Skeletal muscle tissue (tissue), 4 donors: Measurements from ENCODE around the gene GBE1. TPM values are rescaled to one million over a fixed set of nuclear protein-coding genes. Genes with fewer than 3 reads are reported as not detected.

Experiments
- H3K27ac ChIP-seq: one replicate; pipeline ENCODE4 v1.7.0; 2013; ENCODE audit warnings: mild to moderate bottlenecking, low read depth, low read length, inconsistent platforms
- H3K27me3 ChIP-seq, 3 donors: one replicate each; pipeline ENCODE4 v1.7.0; 2013; ENCODE audit warnings: low read length in 3 of 3; ENCODE audit not compliant: control insufficient read depth in 3 of 3, insufficient read depth in 3 of 3
- H3K36me3 ChIP-seq, 3 donors: one replicate each; pipeline ENCODE4 v1.7.0; 2013; ENCODE audit warnings: low read length in 3 of 3; ENCODE audit not compliant: control insufficient read depth in 3 of 3, insufficient read depth in 3 of 3
- H3K4me1 ChIP-seq, 3 donors: one replicate each; pipeline ENCODE4 v1.7.0; 2013; ENCODE audit warnings: low read length in 3 of 3, mild to moderate bottlenecking in 3 of 3; ENCODE audit not compliant: control insufficient read depth in 3 of 3, insufficient read depth in 3 of 3
- H3K4me3 ChIP-seq, 3 donors: one replicate each; pipeline ENCODE4 v1.7.0; 2013; ENCODE audit warnings: low read length in 3 of 3
- H3K9ac ChIP-seq, 3 donors: one replicate each; pipeline ENCODE4 v1.7.0; 2013; ENCODE audit warnings: low read length in 3 of 3, mild to moderate bottlenecking in 3 of 3, moderate library complexity in 2 of 3, low read depth in 1 of 3
- H3K9me3 ChIP-seq, 3 donors: one replicate each; pipeline ENCODE4 v1.7.0; 2013; ENCODE audit warnings: low read length in 3 of 3; ENCODE audit not compliant: control insufficient read depth in 3 of 3
- total RNA-seq: library from RNA; depleted of rRNA; stranded (reverse); fragments of >200 nt; gene quantifications from one replicate; pipeline ENCODE4 v1.2.3, GENCODE V29; 2014
- donor health status: Osteomylitis.

GBE1 gene
- total RNA-seq, 1 donor from 2014 or later: 26.1 TPM

DNA sequence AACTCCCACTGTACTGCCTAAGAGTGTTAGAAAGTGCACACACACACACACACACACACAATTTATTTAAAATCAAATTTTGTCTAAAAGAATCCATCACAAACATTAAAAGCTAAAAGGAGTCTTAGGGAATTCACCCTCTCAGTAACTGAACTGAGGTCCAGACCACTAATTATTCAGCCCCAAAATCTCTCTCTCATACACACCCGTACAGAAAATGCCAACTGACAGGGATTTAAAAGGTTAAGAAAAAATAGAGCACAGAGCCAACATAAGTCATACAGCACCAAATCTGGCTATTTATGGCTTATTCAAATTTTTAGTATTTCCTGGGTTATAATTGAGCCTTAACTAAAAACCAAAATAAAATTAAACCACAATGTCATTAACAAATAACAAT, 20.7 kb downstream of the GBE1 start:
- Histone ChIP-seq H3K4me1 (peaks cover 18 to 30% (median 27%) of the 10 kb centered on the region in 3 donors), H3K9me3 (no peaks in the 10 kb centered on the region), H3K27me3 (no peaks in the 10 kb centered on the region), H3K4me3 (peak overlapping the region in 2 of 3 donors; percentile 4 to 34), H3K27ac (peak overlapping the region; percentile 73), H3K36me3 (peaks cover 0 to 3% (median 0%) of the 10 kb centered on the region in 3 donors), H3K9ac (peak overlapping the region in 2 of 3 donors; percentile 47 to 58)

DNA sequence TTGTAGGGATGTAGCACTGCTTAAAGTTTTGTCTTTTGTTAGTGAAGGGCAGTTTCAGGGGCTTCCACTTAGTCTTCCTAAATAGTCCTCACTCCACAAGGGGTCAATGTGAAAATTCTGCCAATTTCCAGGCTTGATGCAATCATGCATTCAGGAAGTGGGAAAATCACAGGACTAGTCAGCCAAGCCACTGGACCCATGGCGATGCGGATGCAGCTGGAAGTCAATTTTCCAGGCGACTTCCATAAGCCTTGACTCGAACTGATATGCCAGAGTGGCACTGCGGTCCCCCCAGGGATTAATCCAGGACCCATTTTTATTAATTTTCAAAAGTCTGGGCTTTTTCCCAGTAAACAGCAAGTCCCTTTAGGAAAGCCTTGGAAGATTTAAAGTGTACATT, 26.1 kb downstream of the GBE1 start:
- no peaks in the 10 kb centered on the region for H3K27me3 ChIP-seq
- H3K9me3 ChIP-seq: no peaks in the 10 kb centered on the region
- H3K4me1 ChIP-seq: peaks cover 4 to 20% (median 9%) of the 10 kb centered on the region in 3 donors
- no peak overlapping the region for H3K27ac ChIP-seq
- peaks cover 0 to 3% (median 0%) of the 10 kb centered on the region in 3 donors for H3K36me3 ChIP-seq
- no peak overlapping the region for H3K4me3 ChIP-seq
- no peak overlapping the region for H3K9ac ChIP-seq

DNA sequence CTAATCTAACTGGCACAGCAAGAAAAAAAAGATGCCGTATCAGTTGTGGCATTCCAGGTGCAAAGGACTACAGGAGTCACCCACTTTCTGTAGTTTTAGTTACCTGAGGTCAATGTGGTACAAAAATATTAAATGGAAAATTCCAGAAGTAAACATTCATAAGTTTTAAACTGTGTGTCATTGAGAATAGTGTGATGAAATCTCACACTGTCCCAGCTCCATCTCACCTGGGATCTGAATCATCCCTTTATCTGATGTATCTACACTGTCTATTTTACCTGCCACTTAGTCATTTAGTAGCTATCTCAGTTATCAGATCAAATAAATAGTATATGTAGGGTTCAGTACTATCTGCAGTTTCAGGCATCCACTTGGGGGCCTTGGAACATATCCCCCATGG, 26.7 kb downstream of the GBE1 start:
- H3K4me1 ChIP-seq: peaks cover 4 to 22% (median 9%) of the 10 kb centered on the region in 3 donors
- no peaks in the 10 kb centered on the region for H3K9me3 ChIP-seq
- no peak overlapping the region for H3K9ac ChIP-seq
- no peak overlapping the region for H3K27ac ChIP-seq
- H3K4me3 ChIP-seq: no peak overlapping the region
- no peaks in the 10 kb centered on the region for H3K27me3 ChIP-seq
- peaks cover 0 to 3% (median 0%) of the 10 kb centered on the region in 3 donors for H3K36me3 ChIP-seq

DNA sequence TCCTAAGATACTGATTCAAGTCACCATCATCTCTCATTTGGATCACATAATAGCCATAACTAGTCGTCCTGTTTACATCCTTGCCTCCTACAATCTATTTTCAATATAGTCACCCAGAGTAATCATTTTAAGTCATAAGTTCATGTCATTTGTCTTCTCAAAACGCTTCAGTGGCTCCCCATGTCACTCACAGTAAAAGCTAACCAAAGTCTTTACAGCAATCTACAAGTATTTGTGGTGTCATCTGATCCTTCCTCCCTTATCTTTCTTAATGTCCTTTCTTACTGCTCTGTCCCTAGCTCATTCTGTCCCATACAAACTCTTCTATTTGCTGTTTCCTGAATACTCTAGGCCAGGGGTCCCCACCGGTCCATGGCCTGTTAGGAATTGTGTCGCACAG, 28.8 kb downstream of the GBE1 start:
- peaks cover 4 to 30% (median 9%) of the 10 kb centered on the region in 3 donors for H3K4me1 ChIP-seq
- H3K27ac ChIP-seq: no peak overlapping the region
- H3K9me3 ChIP-seq: no peaks in the 10 kb centered on the region
- H3K4me3 ChIP-seq: no peak overlapping the region
- H3K9ac ChIP-seq: no peak overlapping the region
- no peaks in the 10 kb centered on the region for H3K27me3 ChIP-seq
- H3K36me3 ChIP-seq: peaks cover 0 to 3% (median 0%) of the 10 kb centered on the region in 3 donors

DNA sequence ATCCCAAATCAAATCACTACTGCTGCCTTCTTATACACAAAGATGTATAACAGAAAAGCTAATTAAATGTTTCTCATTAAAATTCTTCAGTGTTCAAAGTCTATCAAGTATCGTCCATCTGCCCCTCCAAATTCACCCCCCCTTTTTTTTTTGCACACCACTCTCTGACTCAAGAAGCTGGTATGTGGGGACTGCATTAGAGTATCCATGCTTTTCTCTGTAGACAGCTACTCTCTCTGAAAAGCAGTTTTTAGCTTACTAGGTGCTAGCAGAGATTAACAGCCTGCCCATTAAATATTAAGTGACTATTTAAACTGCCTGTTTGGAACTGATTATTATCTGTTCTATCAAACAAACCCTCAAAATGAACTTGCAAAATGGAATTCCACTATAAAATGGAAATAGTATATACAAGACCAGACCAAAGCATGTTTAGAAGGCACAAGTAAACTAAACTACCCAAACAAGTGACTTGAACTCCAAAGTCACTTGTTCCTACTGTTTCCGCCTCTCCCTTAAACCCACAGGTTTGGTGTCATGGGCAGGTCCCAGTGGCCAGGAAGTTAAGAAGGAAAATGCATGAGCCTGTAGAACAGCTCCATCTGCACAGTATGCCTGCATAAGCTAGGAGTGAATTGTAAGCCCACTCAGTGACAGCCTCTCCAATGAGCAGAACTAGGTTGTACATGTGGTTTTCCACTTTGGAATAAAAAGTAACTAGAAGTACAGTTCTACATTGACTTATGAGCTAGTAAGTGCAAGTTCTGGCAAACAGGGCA, 32.5 kb downstream of the GBE1 start:
- peaks cover 0 to 16% (median 0%) of the 10 kb centered on the region in 3 donors for H3K4me1 ChIP-seq
- no peak overlapping the region for H3K4me3 ChIP-seq
- no peak overlapping the region for H3K27ac ChIP-seq
- no peak overlapping the region for H3K9ac ChIP-seq
- H3K36me3 ChIP-seq: no peaks in the 10 kb centered on the region
- H3K27me3 ChIP-seq: no peaks in the 10 kb centered on the region
- no peaks in the 10 kb centered on the region for H3K9me3 ChIP-seq

DNA sequence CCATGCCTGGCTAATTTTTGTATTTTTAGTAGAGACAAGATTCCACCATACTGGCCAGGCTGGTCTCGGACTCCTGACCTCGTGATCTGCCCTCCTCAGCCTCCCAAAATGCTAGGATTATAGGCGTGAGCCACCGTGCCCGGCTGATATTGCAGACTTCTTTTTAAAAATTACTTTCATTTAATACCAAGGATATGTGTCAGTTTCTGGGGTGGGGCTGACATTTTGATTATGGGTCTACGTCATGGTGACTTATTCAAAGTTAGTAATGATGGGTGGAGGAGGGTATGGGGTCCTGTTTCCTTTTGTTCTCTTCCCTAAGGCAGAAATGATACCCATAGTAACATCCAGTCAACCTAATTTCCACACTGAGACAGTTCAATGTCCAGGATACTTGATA, 34.7 kb downstream of the GBE1 start:
- H3K4me3 ChIP-seq: no peak overlapping the region
- no peaks in the 10 kb centered on the region for H3K27me3 ChIP-seq
- no peaks in the 10 kb centered on the region for H3K36me3 ChIP-seq
- H3K9ac ChIP-seq: peak overlapping the region in 1 of 3 donors; percentile 3
- H3K27ac ChIP-seq: no peak overlapping the region
- peaks cover 0 to 10% (median 2%) of the 10 kb centered on the region in 3 donors for H3K4me1 ChIP-seq
- no peaks in the 10 kb centered on the region for H3K9me3 ChIP-seq

DNA sequence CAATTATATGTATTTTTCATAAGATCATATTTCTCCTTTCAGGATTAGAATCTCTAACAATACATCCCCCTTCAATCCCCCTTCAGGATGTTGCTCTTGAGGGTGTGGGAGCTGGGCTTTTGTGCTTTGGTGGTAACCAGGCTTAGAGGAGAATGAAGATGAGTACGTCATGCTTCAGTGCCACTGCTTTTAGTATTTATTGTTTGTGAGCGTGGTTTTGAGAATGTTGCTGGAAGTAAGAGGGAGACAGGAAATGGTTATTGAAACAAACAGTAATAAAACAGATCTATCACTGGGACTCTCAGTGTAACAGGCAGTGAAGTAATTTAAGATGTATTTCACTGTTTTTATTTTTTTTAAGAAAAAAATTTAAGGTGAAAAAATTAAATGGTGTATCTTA, 35.3 kb downstream of the GBE1 start:
- no peak overlapping the region for H3K9ac ChIP-seq
- H3K4me3 ChIP-seq: no peak overlapping the region
- no peaks in the 10 kb centered on the region for H3K27me3 ChIP-seq
- no peak overlapping the region for H3K27ac ChIP-seq
- H3K9me3 ChIP-seq: no peaks in the 10 kb centered on the region
- peaks cover 0 to 10% (median 2%) of the 10 kb centered on the region in 3 donors for H3K4me1 ChIP-seq
- H3K36me3 ChIP-seq: no peaks in the 10 kb centered on the region

DNA sequence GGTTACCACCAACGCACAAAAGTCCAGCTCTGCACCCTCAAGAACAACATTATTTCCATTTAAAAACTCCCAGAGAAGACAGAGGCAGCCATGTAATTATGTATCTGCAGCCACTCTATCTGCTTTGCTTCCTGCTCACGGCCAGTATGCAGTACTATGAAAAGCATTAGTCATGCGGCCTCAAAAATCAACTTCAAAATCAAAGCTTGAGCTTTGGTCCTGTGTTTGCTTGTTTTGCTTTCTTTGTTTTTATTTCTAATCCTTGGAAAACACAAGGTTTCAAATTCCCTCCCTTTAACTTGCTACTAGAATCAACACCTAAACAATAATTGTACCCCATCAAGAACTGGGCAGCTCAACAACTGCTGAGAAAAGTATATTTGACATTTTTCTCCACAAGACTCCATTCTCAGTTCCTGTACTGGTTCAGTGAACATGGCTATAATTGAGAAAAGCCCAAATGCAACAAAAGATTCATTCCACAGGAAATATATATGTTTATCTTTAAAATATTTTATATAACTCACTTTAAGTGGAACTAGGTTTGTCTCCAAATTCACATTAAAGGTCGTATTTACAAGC, 37.6 kb downstream of the GBE1 start:
- no peaks in the 10 kb centered on the region for H3K36me3 ChIP-seq
- no peaks in the 10 kb centered on the region for H3K9me3 ChIP-seq
- peaks cover 0 to 2% (median 0%) of the 10 kb centered on the region in 3 donors for H3K4me1 ChIP-seq
- H3K9ac ChIP-seq: no peak overlapping the region
- no peak overlapping the region for H3K4me3 ChIP-seq
- H3K27me3 ChIP-seq: no peaks in the 10 kb centered on the region
- no peak overlapping the region for H3K27ac ChIP-seq

DNA sequence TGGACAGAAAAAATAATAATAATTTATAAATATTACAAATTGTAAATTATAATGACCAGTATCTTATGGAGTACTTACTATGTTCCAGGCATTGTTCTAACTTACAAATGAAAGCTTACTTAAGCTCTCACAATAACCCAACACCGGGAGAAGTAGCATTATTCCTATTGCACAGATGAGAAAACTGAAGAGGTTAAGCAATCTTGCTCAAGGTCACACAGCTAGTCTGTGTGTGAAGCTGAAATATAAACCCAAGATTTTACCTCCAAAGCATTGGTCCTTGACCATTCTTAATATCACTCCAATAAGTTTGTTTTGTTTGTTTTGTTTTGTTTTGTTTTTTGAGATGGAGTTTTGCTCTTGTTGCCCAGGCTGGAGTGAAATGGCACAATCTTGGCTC, 43.1 kb downstream of the GBE1 start:
- no peaks in the 10 kb centered on the region for H3K27me3 ChIP-seq
- H3K4me3 ChIP-seq: no peak overlapping the region
- no peak overlapping the region for H3K9ac ChIP-seq
- H3K4me1 ChIP-seq: peaks cover 0 to 9% (median 0%) of the 10 kb centered on the region in 3 donors
- H3K9me3 ChIP-seq: no peaks in the 10 kb centered on the region
- H3K27ac ChIP-seq: no peak overlapping the region
- H3K36me3 ChIP-seq: peaks cover 0 to under 1% (median 0%) of the 10 kb centered on the region in 3 donors

DNA sequence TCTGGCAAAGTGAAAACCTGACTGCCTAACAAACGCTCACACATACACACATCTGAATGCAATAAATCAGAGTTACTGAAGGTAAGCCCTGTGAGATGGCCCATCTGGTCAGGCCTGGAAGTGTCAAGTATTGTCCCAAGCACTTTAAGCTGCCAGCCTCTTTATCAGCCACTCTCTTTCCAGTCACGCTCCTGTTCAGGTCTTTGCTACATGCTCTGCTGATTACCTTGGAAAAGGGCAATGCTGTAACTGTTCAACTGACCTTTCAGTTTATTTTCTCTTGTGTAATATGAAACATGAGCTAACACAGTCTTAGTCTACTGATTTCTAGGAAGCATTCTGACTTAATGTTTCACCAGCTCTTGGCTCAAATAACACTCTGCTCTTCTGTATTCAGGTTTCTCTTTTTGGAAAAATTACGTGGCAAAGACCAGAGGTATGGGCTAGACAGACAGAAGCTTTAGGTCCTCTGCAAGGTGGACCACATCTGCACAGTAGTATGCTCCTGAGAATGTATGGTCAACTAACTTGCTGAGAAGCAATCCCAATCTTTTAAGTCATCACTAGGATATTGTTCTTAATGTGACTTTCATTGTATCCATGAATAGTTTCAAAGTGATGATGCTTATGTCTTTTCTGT, 44.5 kb downstream of the GBE1 start:
- H3K9me3 ChIP-seq: no peaks in the 10 kb centered on the region
- H3K27ac ChIP-seq: peak overlapping the region; percentile 4
- no peaks in the 10 kb centered on the region for H3K27me3 ChIP-seq
- H3K36me3 ChIP-seq: peaks cover 0 to 5% (median 1%) of the 10 kb centered on the region in 3 donors
- peaks cover 0 to 9% (median 0%) of the 10 kb centered on the region in 3 donors for H3K4me1 ChIP-seq
- no peak overlapping the region for H3K9ac ChIP-seq
- peak overlapping the region in 1 of 3 donors; percentile 40 for H3K4me3 ChIP-seq
